Measurements from ENCODE around the gene PTCD2.

DNA sequence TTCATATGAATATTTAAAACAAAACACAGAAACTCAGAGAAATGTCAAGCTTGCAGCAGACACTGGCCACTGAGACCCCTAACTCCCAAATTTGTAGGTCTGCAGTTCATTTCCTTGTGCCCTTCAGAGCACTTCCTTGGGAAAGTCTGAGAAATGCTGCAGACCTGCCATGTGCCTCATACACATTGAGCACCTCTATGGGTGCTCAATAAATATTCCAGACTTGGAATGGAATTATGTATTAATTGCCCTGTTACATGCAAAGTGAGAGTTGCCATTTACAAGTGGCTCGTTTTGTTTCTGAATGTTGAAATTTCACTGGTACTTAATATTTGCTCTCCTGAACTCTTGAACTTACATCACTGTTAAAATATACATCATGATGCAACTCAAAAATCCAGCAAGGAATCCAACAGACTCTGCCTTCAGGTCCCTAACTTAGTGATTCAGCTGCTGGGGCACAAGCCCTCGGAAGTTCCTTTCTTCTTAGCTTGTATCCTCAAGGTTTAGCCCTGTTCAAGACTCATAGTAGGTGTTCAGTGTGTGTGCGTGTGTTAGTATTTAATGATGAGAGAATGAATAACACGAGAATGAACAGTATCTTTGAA, 90.6 kb downstream of the PTCD2 start:
- TF ChIP-seq POLR2AphosphoS5 (IDR thresholded peaks at IDR 0.05; ENCODE audit: borderline replicate concordance, low read depth, low read length) = no peak
- TF ChIP-seq EZH2 (IDR thresholded peaks at IDR 0.05) = no peak
- TF ChIP-seq FOXP2 (optimal IDR thresholded peaks at IDR 0.05; ENCODE audit: control extremely low read depth, extremely low read length, insufficient read depth) = no peak

Data from SK-N-MC (cell line).